Measurements from ENCODE around the gene TMEM184B. TPM values are rescaled to one million over a fixed set of nuclear protein-coding genes. Genes with fewer than 3 reads are reported as not detected.

The TMEM184B gene
- total RNA-seq, 1 donor = 30.0 TPM

DNA sequence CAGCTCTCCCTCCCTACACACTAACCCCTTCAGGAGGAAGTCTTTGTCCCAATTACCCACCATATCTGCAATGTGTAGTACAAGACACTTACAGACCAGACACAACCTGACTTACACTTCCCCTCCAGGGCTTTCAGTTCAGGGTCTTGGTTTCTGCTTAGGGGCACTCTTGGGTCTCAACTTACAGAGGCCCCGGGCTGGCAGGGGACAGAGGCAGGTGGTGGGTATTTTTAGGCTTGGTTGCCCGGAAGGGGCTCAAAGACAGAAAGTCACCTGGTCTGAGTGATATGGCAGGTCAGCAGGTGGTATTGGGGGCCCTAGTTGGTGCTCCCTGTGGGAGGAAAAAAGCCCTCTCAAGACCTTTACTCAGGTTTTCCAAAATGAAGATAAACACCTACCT lies 3.4 kb upstream of the TMEM184B start:
- TF ChIP-seq, protein P1, sequence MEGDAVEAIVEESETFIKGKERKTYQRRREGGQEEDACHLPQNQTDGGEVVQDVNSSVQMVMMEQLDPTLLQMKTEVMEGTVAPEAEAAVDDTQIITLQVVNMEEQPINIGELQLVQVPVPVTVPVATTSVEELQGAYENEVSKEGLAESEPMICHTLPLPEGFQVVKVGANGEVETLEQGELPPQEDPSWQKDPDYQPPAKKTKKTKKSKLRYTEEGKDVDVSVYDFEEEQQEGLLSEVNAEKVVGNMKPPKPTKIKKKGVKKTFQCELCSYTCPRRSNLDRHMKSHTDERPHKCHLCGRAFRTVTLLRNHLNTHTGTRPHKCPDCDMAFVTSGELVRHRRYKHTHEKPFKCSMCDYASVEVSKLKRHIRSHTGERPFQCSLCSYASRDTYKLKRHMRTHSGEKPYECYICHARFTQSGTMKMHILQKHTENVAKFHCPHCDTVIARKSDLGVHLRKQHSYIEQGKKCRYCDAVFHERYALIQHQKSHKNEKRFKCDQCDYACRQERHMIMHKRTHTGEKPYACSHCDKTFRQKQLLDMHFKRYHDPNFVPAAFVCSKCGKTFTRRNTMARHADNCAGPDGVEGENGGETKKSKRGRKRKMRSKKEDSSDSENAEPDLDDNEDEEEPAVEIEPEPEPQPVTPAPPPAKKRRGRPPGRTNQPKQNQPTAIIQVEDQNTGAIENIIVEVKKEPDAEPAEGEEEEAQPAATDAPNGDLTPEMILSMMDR (IDR thresholded peaks at IDR 0.05; ENCODE audit: extremely low read depth, low read depth, low read length) = no peak
- Histone ChIP-seq H3K27me3 (ENCODE audit: insufficient read depth, low read length) (no peaks in the 10 kb centered on the region), H3K4me3 (ENCODE audit: insufficient read depth, low read length) (no peak overlapping the region), H3K79me2 (ENCODE audit: insufficient read depth, low read length) (peaks cover 19% of the 10 kb centered on the region), H3K27ac (ENCODE audit: low read depth, low read length) (no peak overlapping the region), H2AFZ (ENCODE audit: low read length) (no peak overlapping the region), H3K9me3 (ENCODE audit: low read depth, low read length) (no peaks in the 10 kb centered on the region), H4K20me1 (ENCODE audit: insufficient read depth, low read length) (peaks cover 12% of the 10 kb centered on the region), H3K36me3 (ENCODE audit: insufficient read depth, low read length) (no peaks in the 10 kb centered on the region), H3K4me1 (ENCODE audit: insufficient read depth, low read length) (peaks cover 18% of the 10 kb centered on the region), H3K4me2 (ENCODE audit: insufficient read depth, low read length) (no peak overlapping the region)
- no peak for DNase-seq (ENCODE audit: insufficient read length, low spot score, missing footprints)

DNA sequence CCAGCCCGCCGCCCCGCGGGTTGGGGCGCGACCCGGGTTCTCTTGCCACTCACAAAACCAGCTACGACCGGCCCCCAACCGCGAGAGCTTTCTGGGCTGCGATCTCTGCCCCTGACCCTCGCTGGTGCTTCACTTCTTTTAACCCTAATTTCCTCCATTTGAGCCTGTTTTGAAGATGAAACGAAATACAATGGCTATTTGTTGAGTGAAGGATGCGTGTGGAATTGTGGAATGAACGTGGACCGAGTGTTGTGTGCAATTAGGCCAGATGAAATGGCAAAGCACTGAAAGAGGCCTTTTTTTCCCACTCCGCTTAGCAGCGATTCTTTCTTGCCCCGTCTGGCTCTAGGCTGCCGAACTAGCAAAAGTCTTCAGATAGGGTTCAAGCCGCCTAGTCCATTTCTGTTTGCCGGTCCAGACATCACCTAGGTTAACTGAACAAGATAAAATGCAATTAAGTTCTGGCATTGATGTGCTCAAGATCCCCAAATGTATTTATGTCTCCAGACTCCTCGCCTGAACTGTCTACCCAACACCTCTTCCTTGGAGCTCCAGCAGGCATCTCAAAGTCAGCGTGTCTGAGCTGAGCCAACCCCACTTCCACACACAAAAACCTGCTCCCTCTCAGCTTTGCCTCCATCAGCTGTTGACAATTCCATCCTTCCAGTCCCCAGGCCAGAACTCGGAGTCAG lies 471 bp upstream of the TMEM184B start:
- peaks cover 30% of the 10 kb centered on the region for H3K4me1 ChIP-seq (ENCODE audit: insufficient read depth, low read length)
- peak overlapping the region; percentile 75 for H3K27ac ChIP-seq (ENCODE audit: low read depth, low read length)
- no peaks in the 10 kb centered on the region for H3K27me3 ChIP-seq (ENCODE audit: insufficient read depth, low read length)
- peak overlapping the region; percentile 92 for H3K4me2 ChIP-seq (ENCODE audit: insufficient read depth, low read length)
- H3K36me3 ChIP-seq (ENCODE audit: insufficient read depth, low read length) = peaks cover 10% of the 10 kb centered on the region
- DNase-seq (ENCODE audit: insufficient read length, low spot score, missing footprints) = peak; percentile 78
- peaks cover 48% of the 10 kb centered on the region for H3K79me2 ChIP-seq (ENCODE audit: insufficient read depth, low read length)
- peak overlapping the region; percentile 98 for H2AFZ ChIP-seq (ENCODE audit: low read length)
- H3K9me3 ChIP-seq (ENCODE audit: low read depth, low read length) = no peaks in the 10 kb centered on the region
- peak overlapping the region; percentile 98 for H3K4me3 ChIP-seq (ENCODE audit: insufficient read depth, low read length)
- H4K20me1 ChIP-seq (ENCODE audit: insufficient read depth, low read length) = peaks cover 38% of the 10 kb centered on the region
- TF ChIP-seq, protein P1 (IDR thresholded peaks at IDR 0.05; ENCODE audit: extremely low read depth, low read depth, low read length) = no peak

DNA sequence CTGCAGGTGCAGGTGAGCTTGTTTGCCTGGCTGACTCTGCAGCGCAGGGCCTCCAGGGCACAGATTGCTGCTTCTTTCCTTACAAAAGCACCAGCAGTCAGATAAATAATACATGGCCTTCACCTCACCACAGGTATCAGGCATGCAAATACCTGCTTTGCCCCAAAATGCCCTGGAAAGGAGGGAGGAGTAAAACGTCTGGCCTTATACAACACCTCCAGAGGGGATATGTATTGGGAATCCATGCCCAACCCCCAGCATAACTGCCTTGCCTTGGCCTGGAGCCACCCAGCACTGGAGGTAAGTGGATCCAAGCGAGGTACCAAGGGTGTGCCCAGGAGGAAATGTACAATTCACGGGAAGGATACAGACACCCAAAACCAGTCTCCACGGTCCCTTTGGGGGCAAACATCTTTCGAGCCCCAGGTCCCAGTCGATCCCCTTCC lies 860 bp downstream of the TMEM184B start:
- peaks cover 61% of the 10 kb centered on the region for H3K79me2 ChIP-seq (ENCODE audit: insufficient read depth, low read length)
- peak overlapping the region; percentile 76 for H3K27ac ChIP-seq (ENCODE audit: low read depth, low read length)
- peaks cover 42% of the 10 kb centered on the region for H4K20me1 ChIP-seq (ENCODE audit: insufficient read depth, low read length)
- H3K4me2 ChIP-seq (ENCODE audit: insufficient read depth, low read length) = peak overlapping the region; percentile 100
- TF ChIP-seq, protein P1 (IDR thresholded peaks at IDR 0.05; ENCODE audit: extremely low read depth, low read depth, low read length) = no peak
- no peaks in the 10 kb centered on the region for H3K9me3 ChIP-seq (ENCODE audit: low read depth, low read length)
- no peak overlapping the region for H2AFZ ChIP-seq (ENCODE audit: low read length)
- peaks cover 10% of the 10 kb centered on the region for H3K36me3 ChIP-seq (ENCODE audit: insufficient read depth, low read length)
- no peaks in the 10 kb centered on the region for H3K27me3 ChIP-seq (ENCODE audit: insufficient read depth, low read length)
- H3K4me1 ChIP-seq (ENCODE audit: insufficient read depth, low read length) = peaks cover 30% of the 10 kb centered on the region
- peak overlapping the region; percentile 98 for H3K4me3 ChIP-seq (ENCODE audit: insufficient read depth, low read length)
- DNase-seq (ENCODE audit: insufficient read length, low spot score, missing footprints) = peak; percentile 76

DNA sequence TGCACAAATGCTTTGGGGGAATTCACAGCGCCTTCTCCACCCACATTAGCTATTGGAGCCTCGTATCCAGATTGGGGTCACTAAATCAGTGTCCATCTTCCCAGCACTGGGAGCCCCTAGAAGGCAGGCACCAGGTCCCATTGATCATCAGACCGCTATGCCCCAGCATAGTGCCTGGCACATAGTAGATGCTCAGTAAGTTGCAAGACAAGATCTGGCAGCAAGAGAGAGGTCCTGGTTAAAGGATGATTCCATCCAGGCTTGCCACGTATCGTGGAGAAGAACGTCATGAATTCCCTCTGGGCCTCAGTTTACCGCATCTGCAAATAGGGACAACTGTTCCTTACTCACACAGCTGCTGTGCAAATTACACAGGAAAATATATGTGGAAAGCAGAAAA lies 1.7 kb downstream of the TMEM184B start:
- Histone ChIP-seq H4K20me1 (ENCODE audit: insufficient read depth, low read length) (peaks cover 48% of the 10 kb centered on the region), H3K9me3 (ENCODE audit: low read depth, low read length) (no peaks in the 10 kb centered on the region), H3K4me1 (ENCODE audit: insufficient read depth, low read length) (peaks cover 30% of the 10 kb centered on the region), H2AFZ (ENCODE audit: low read length) (no peak overlapping the region), H3K4me2 (ENCODE audit: insufficient read depth, low read length) (peak overlapping the region; percentile 100), H3K4me3 (ENCODE audit: insufficient read depth, low read length) (peak overlapping the region; percentile 98), H3K79me2 (ENCODE audit: insufficient read depth, low read length) (peaks cover 70% of the 10 kb centered on the region), H3K36me3 (ENCODE audit: insufficient read depth, low read length) (peaks cover 10% of the 10 kb centered on the region), H3K27me3 (ENCODE audit: insufficient read depth, low read length) (no peaks in the 10 kb centered on the region), H3K27ac (ENCODE audit: low read depth, low read length) (peak overlapping the region; percentile 76)
- TF ChIP-seq, protein P1 (IDR thresholded peaks at IDR 0.05; ENCODE audit: extremely low read depth, low read depth, low read length) = no peak
- DNase-seq (ENCODE audit: insufficient read length, low spot score, missing footprints) = no peak
